HCEC 1CT (cell line): ENCODE results near the gene ZNRD2.
"Not testable (repeated sequence)": the region's sequence is repeated elsewhere in the genome, so short reads cannot be mapped to it uniquely, and the experiment has no call there.

Experiments used
- DNase-seq: peaks from one replicate; pipeline ENCODE4 v3.0.0-alpha.2; 2017

Gene ZNRD2

GRCh38 chr11:65569973-65570918, at the start of gene ZNRD2:
TSS of gene ZNRD2 (plus strand) at chr11:65570477. CDS start at chr11:65570492, 15 bp downstream.
- peak; percentile 98 for DNase-seq

- DNase-seq: not testable (repeated sequence)
These were observed 48.3 kb upstream of the ZNRD2 start for GRCh38 chr11:65521777-65522521.

- DNase-seq: not testable (repeated sequence)
These were observed 47.3 kb upstream of the ZNRD2 start for GRCh38 chr11:65522718-65523630.

- DNase-seq: not testable (repeated sequence)
These were observed 46.7 kb upstream of the ZNRD2 start for GRCh38 chr11:65523631-65523968.

GRCh38 chr11:65524014-65524740, 46.1 kb upstream of the ZNRD2 start:
- DNase-seq: no peak

- DNase-seq: peak; percentile 79
These were observed 45.3 kb upstream of the ZNRD2 start, which contains the start of gene SCYL1 for GRCh38 chr11:65524741-65525545. TSS of gene SCYL1 (plus strand) at chr11:65525083. CDS start at chr11:65525154, 71 bp downstream.

GRCh38 chr11:65525546-65526480, 44.5 kb upstream of the ZNRD2 start:
- peak; percentile 7 for DNase-seq

GRCh38 chr11:65526744-65527143, 43.5 kb upstream of the ZNRD2 start:
- DNase-seq: no peak

GRCh38 chr11:65528819-65529350, 41.4 kb upstream of the ZNRD2 start:
- no peak for DNase-seq

- no peak for DNase-seq
These were observed 40.7 kb upstream of the ZNRD2 start for GRCh38 chr11:65529475-65530156.

GRCh38 chr11:65530157-65530496, 40.1 kb upstream of the ZNRD2 start:
- DNase-seq: no peak

- no peak for DNase-seq
These were observed 37.8 kb upstream of the ZNRD2 start for GRCh38 chr11:65532388-65533064.

GRCh38 chr11:65535102-65535501, 35.2 kb upstream of the ZNRD2 start:
- no peak for DNase-seq

GRCh38 chr11:65536412-65537295, 33.6 kb upstream of the ZNRD2 start:
- no peak for DNase-seq

GRCh38 chr11:65537296-65537597, 33.0 kb upstream of the ZNRD2 start:
- no peak for DNase-seq

GRCh38 chr11:65537620-65538231, 32.6 kb upstream of the ZNRD2 start:
- DNase-seq: no peak

- no peak for DNase-seq
These were observed 31.9 kb upstream of the ZNRD2 start for GRCh38 chr11:65538232-65538914.
